H1 (cell line): ENCODE measurements around the gene ANKH. TPM values are rescaled to one million over a fixed set of nuclear protein-coding genes. Genes with fewer than 3 reads are reported as not detected.

Experiments
- CTCF ChIP-seq, 3 experiments: IDR thresholded peaks; 1 replicate in 2 of 3; 2 replicates in 1 of 3; pipeline versions ENCODE4 v1.5.1 to v1.6.1; 2011; ENCODE audit warnings: low read length in 3 of 3, mild to moderate bottlenecking in 3 of 3, inconsistent platforms in 2 of 3, low read depth in 1 of 3, moderate library complexity in 1 of 3; ENCODE audit not compliant: insufficient read depth in 1 of 3; ENCODE audit errors: control extremely low read depth in 1 of 3
- GTF2F1 ChIP-seq: IDR thresholded peaks from 2 replicates; pipeline ENCODE4 v1.6.1; 2012; ENCODE audit warnings: low read depth, low read length, improper control_type of control experiment, borderline replicate concordance
- KDM4A ChIP-seq: IDR thresholded peaks from one replicate; pipeline ENCODE4 v1.7.1; 2012; ENCODE audit warnings: low read depth, mild to moderate bottlenecking, moderate library complexity, low read length, inconsistent platforms; ENCODE audit not compliant: severe bottlenecking
- POLR2AphosphoS5 ChIP-seq: IDR thresholded peaks from 2 replicates; pipeline ENCODE4 v1.6.1; 2011; ENCODE audit warnings: low read depth, low read length
- SAP30 ChIP-seq: fragments of 300-600 bp; sonication (generic); IDR thresholded peaks from 2 replicates; pipeline ENCODE4 v1.7.1; 2012; ENCODE audit warnings: low read length, moderate library complexity, mild to moderate bottlenecking, inconsistent platforms; ENCODE audit not compliant: insufficient read depth, insufficient replicate concordance
- ZNF274 ChIP-seq: IDR thresholded peaks from 2 replicates; pipeline ENCODE4 v1.7.0; 2012; ENCODE audit warnings: low read length, borderline replicate concordance; ENCODE audit errors: extremely low read depth
- polyA plus RNA-seq, 7 experiments: library from polyadenylated mRNA; depleted of rRNA in 3 of 7; stranded (reverse) in 5 of 7; unstranded in 2 of 7; fragments of >200 nt in 5 of 7; fragments of 200-250 nt in 2 of 7; gene quantifications; 1 replicate in 5 of 7; 2 replicates in 1 of 7; 4 replicates in 1 of 7; pipeline versions ENCODE4 v1.2.1 to v1.2.3, GENCODE V29; 2011 to 2013; ENCODE audit warnings: missing spikeins in 2 of 7, mixed read lengths in 2 of 7
- total RNA-seq: library from RNA; stranded (reverse); fragmentation: NEBNext Ultra II Directional; extraction: Animal tissue kit (Norgen Biotek cat#: 25700); gene quantifications from 2 replicates; pipeline ENCODE4 v1.2.1, GENCODE V29; 2021
- TF ChIP-seq, protein P1 (sequence below): IDR thresholded peaks from 2 replicates; pipeline ENCODE4 v1.6.1; 2011; ENCODE audit warnings: low read depth, mild to moderate bottlenecking, low read length; ENCODE audit not compliant: insufficient read depth

The ANKH gene
- total and polyA plus RNA-seq, 2 of the 8 experiments (the other 6 are each of a cell fraction or from before 2014, with no cell fraction given), result 5.3 to 13.0 TPM

DNA sequence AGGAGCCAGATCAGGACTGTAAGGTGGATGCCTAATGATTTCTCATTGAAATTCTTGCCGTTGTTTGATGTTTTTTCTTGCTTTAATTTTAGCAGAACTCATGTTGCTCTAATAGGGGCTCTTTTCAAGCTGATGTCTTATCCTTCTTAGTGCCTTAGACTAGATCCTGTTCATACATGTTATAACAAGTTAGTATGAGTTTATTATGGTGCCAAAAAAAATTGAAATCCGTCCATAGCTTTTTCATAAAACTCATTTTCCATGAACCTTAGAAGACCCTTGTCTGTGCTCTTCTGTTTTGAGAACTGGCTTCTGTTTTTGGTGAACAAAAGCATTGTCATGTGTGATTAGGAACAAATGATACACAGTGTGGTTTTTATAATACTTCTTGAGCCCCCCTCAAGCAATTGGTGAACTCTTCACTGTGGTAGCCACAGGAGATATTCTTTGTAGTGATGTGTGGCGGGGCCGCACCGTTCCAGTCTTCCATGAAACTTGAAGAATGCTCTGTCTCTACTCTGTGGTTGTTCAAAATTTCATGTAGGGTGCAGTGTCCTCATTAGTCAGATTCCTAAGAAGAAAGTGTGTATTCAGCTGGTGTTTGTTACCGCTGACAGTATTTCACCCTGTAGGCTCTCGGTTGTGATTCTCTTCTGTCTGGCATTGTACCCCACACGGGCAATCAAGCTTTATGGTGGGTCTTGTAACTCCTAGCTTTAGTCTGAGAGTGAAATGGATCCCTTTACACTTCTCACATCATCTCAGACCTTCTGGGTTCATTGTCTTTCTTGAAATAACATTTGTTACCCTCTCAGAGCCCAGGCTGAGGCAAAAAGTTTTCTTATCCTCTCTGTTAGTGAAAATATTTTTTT is 196.4 kb downstream of the ANKH start (continued):
- TF ChIP-seq CTCF (IDR thresholded peaks at IDR 0.05; ENCODE audit: control extremely low read depth in 1 of 3, insufficient read depth in 1 of 3, low read depth in 1 of 3, low read length in 3 of 3), result no peak
- TF ChIP-seq ZNF274, result no peak
- no peak for TF ChIP-seq KDM4A
- TF ChIP-seq SAP30, result no peak
- TF ChIP-seq, protein P1, sequence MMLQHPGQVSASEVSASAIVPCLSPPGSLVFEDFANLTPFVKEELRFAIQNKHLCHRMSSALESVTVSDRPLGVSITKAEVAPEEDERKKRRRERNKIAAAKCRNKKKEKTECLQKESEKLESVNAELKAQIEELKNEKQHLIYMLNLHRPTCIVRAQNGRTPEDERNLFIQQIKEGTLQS, result no peak
- no peak for TF ChIP-seq GTF2F1
- TF ChIP-seq POLR2AphosphoS5, result no peak
